HepG2 (cell line): Measurements from ENCODE around the gene SLC17A8. TPM values are rescaled to one million over a fixed set of nuclear protein-coding genes. Genes with fewer than 3 reads are reported as not detected.

Experiments
- ATAC-seq: fragments of 200-7000 bp; cut with Tn5 transposase; 3 replicates; pipeline ENCODE4 v1.9.1; 2020; ENCODE audit warnings: mild to moderate bottlenecking, moderate library complexity
- BruUV-seq: library from RNA; stranded (reverse); fragments of 400-500 nt; replicated peaks from 2 replicates; lab custom pipeline; 2021; lab: Mats Ljungman, UMichigan
- CTCF ChIA-PET: fragments of 300-600 bp; formaldehyde crosslinking; extraction: SDS; loops from one replicate; lab custom pipeline; 2021; ENCODE audit warnings: low total read pairs, inconsistent platforms, low intra/inter-chr PET ratio; lab: Yijun Ruan, JAX
- POLR2A ChIA-PET: fragments of 350-600 bp; sonication (Branson Sonifier 250); formaldehyde crosslinking; loops from one replicate; lab custom pipeline; 2020; ENCODE audit warnings: antibody characterized with exemption, inconsistent platforms; lab: Yijun Ruan, JAX
- DNase-seq: peaks from one replicate; pipeline ENCODE4 v3.0.0-alpha.2; 2015; ENCODE audit warnings: low spot score
- FAIRE-seq: peaks from 3 replicates; lab custom pipeline; 2011; peaks lifted over from hg19 to GRCh38; lab: Jason Lieb, UNC
- H2AFZ ChIP-seq: one replicate; pipeline ENCODE4 v1.6.1; 2011; ENCODE audit warnings: low read length, inconsistent platforms
- H3K27ac ChIP-seq: fragments of 300-600 bp; 3 replicates; pipeline ENCODE4 v1.8.0; 2011; ENCODE audit warnings: mixed run types, mild to moderate bottlenecking, mixed read lengths, low read length, inconsistent platforms; ENCODE audit not compliant: insufficient read depth; ENCODE audit errors: extremely low read length
- H3K27me3 ChIP-seq, 2 experiments: fragments of 200-600 bp in 1 of 2; 2 replicates in 1 of 2; 3 replicates in 1 of 2; pipeline versions ENCODE4 v1.6.0 to v1.8.0; 2011; ENCODE audit warnings: low read length in 2 of 2, mild to moderate bottlenecking in 2 of 2, moderate library complexity in 2 of 2, inconsistent platforms in 1 of 2; ENCODE audit not compliant: insufficient read depth in 2 of 2, control insufficient read depth in 1 of 2
- H3K36me3 ChIP-seq, 2 experiments: fragments of 200-600 bp in 1 of 2; replicated peaks in 1 of 2; 2 replicates in 1 of 2; 3 replicates in 1 of 2; pipeline versions ENCODE4 v1.5.1 to v1.8.0; 2011; ENCODE audit warnings: low read length in 2 of 2, inconsistent platforms in 1 of 2; ENCODE audit not compliant: insufficient read depth in 2 of 2, control insufficient read depth in 1 of 2
- H3K4me1 ChIP-seq: 2 replicates; pipeline ENCODE4 v1.5.1; 2012; ENCODE audit warnings: low read length, inconsistent platforms; ENCODE audit not compliant: insufficient read depth
- H3K4me2 ChIP-seq: 2 replicates; pipeline ENCODE4 v1.6.0; 2011; ENCODE audit warnings: low read depth, low read length, inconsistent platforms
- H3K4me3 ChIP-seq, 3 experiments: fragments of 200-600 bp in 1 of 3; sonication (generic), shearing (Covaris generic) in 1 of 3; replicated peaks in 1 of 3; 2 replicates each; pipeline ENCODE4 v1.5.1; 2011 to 2016; ENCODE audit warnings: low read length in 3 of 3, inconsistent platforms in 2 of 3, low read depth in 2 of 3, mild to moderate bottlenecking in 2 of 3, control low read depth in 1 of 3, mixed read lengths in 1 of 3; ENCODE audit not compliant: insufficient read depth in 1 of 3
- H3K79me2 ChIP-seq: one replicate; pipeline ENCODE4 v1.6.1; 2011; ENCODE audit warnings: low read length, inconsistent platforms; ENCODE audit not compliant: insufficient read depth
- H3K9ac ChIP-seq: 2 replicates; pipeline ENCODE4 v1.6.0; 2011; ENCODE audit warnings: mild to moderate bottlenecking, low read depth, low read length, inconsistent platforms; ENCODE audit not compliant: insufficient read depth
- H3K9me3 ChIP-seq: 2 replicates; pipeline ENCODE4 v1.5.1; 2012; ENCODE audit warnings: mild to moderate bottlenecking, low read length
- H4K20me1 ChIP-seq: 2 replicates; pipeline ENCODE4 v1.6.0; 2011; ENCODE audit warnings: inconsistent platforms, mild to moderate bottlenecking, low read length, moderate library complexity; ENCODE audit not compliant: insufficient read depth
- BRF2 ChIP-seq: sonication (generic); formaldehyde crosslinking; IDR thresholded peaks from 2 replicates; pipeline ENCODE4 v1.8.1; 2022; ENCODE audit warnings: mild to moderate bottlenecking, missing genetic modification reagents
- RERE ChIP-seq: IDR thresholded peaks from 2 replicates; pipeline ENCODE4 v1.6.1; 2016; ENCODE audit warnings: low read depth, missing genetic modification reagents, missing compliant biosample characterization
- STAT6 ChIP-seq: sonication (generic); formaldehyde crosslinking; IDR thresholded peaks from 2 replicates; pipeline ENCODE4 v1.4.0; 2020; ENCODE audit warnings: missing genetic modification reagents, mild to moderate bottlenecking, borderline replicate concordance
- TFDP2 ChIP-seq: sonication (generic); formaldehyde crosslinking; IDR thresholded peaks from 2 replicates; pipeline ENCODE4 v1.4.0; 2020; ENCODE audit warnings: missing genetic modification reagents
- ZFP36L2 ChIP-seq: sonication (generic); formaldehyde crosslinking; IDR thresholded peaks from 2 replicates; pipeline ENCODE4 v1.4.0; 2020; ENCODE audit warnings: missing genetic modification reagents
- ZNF3 ChIP-seq: IDR thresholded peaks from 2 replicates; pipeline ENCODE4 v1.7.0; 2017; ENCODE audit warnings: inconsistent platforms
- ZNF598 ChIP-seq: sonication (generic); formaldehyde crosslinking; IDR thresholded peaks from 2 replicates; pipeline ENCODE4 v1.5.1; 2020; ENCODE audit warnings: mild to moderate bottlenecking, missing genetic modification reagents, borderline replicate concordance
- ZNF747 ChIP-seq: sonication (generic); formaldehyde crosslinking; IDR thresholded peaks from 2 replicates; pipeline ENCODE4 v1.8.1; 2023; ENCODE audit warnings: missing genetic modification reagents, mild to moderate bottlenecking, borderline replicate concordance
- ZNF816 ChIP-seq: sonication (generic); formaldehyde crosslinking; IDR thresholded peaks from 2 replicates; pipeline ENCODE4 v1.8.0; 2022; ENCODE audit warnings: missing genetic modification reagents, mild to moderate bottlenecking, borderline replicate concordance
- ZNF850 ChIP-seq: sonication (generic); formaldehyde crosslinking; conservative IDR thresholded peaks from 2 replicates; pipeline ENCODE4 v1.9.0; 2021; ENCODE audit warnings: mild to moderate bottlenecking, missing genetic modification reagents
- ZNF878 ChIP-seq: sonication (generic); formaldehyde crosslinking; IDR thresholded peaks from 2 replicates; pipeline ENCODE4 v1.8.1; 2023; ENCODE audit warnings: mild to moderate bottlenecking, missing genetic modification reagents, moderate library complexity
- ZSCAN21 ChIP-seq: sonication (generic); formaldehyde crosslinking; IDR thresholded peaks from 2 replicates; pipeline ENCODE4 v1.8.0; 2022; ENCODE audit warnings: mild to moderate bottlenecking, missing genetic modification reagents, moderate library complexity, borderline replicate concordance
- ZZZ3 ChIP-seq: sonication (generic); formaldehyde crosslinking; IDR thresholded peaks from 2 replicates; pipeline ENCODE4 v1.4.0; 2020; ENCODE audit warnings: missing genetic modification reagents, mild to moderate bottlenecking, borderline replicate concordance
- WGBS: methylation state at CpG from one replicate; pipeline ENCODE4 v1.1.6; 2017; ENCODE audit warnings: low lambda C conversion rate; 5-methylcytosine and 5-hydroxymethylcytosine counted together
- in situ Hi-C: cut with HindIII; loops from 2 replicates; pipeline ENCODE4 v1.10.0; 2017; ENCODE audit warnings: low pct_unique_long_range_greater_than_20kb; ENCODE audit not compliant: extremely low pct_ligation_motif_present
- intact Hi-C: fragments of 100-400 bp; cut with micrococcal nuclease; formaldehyde crosslinking; loops from one replicate; pipeline ENCODE4 v1.10.0; 2022; ENCODE audit not compliant: unreplicated experiment
- polyA plus RNA-seq, 8 experiments: library from polyadenylated mRNA; depleted of rRNA in 3 of 8; stranded (reverse) in 7 of 8; unstranded in 1 of 8; fragments of >200 nt; fragmentation: Illumina TruSeq in 4 of 8; extraction: Trizol in 4 of 8; gene quantifications; 2 replicates each; pipeline versions ENCODE4 v1.2.1 to v1.2.3, GENCODE V29; 2011 to 2016; ENCODE audit warnings: low read depth in 4 of 8, missing spikeins in 1 of 8, mixed read lengths in 1 of 8; ENCODE audit not compliant: insufficient read depth in 1 of 8
- total RNA-seq, 5 experiments: library from RNA; depleted of rRNA; stranded (reverse); fragments of >200 nt; fragmentation: Illumina TruSeq; extraction: Trizol; gene quantifications; 2 replicates each; pipeline ENCODE4 v1.2.3, GENCODE V29; 2016; ENCODE audit warnings: low read depth in 1 of 5

The SLC17A8 gene
- total and polyA plus RNA-seq, 2 of the 13 experiments (the other 11 are each of a cell fraction or from before 2014, with no cell fraction given), result 0.07 to 0.15 TPM

GRCh38 chr12:100381379-100381778, 24.5 kb downstream of the SLC17A8 start:
- Histone ChIP-seq H3K79me2 (no peaks in the 10 kb centered on the region), H3K4me1 (peaks cover 33% of the 10 kb centered on the region), H2AFZ (no peak overlapping the region), H3K9ac (no peak overlapping the region), H3K4me3 (no peak overlapping the region), H3K9me3 (no peaks in the 10 kb centered on the region), H3K27ac (no peak overlapping the region), H3K4me2 (no peak overlapping the region), H3K27me3 (0 out of 5 replicates have a peak, but pooled peaks cover 0 to 1% of the 10 kb centered on the region in 2 experiments), H3K36me3 (no peaks in the 10 kb centered on the region), H4K20me1 (no peaks in the 10 kb centered on the region)
- 40% methylated on average over 2 of the region's 2 CpGs for WGBS
- intact Hi-C loops (no loop called here), in situ Hi-C loops (no loop called here)
- CTCF ChIA-PET, result no interaction called here
- no peak for FAIRE-seq
- no peak for ATAC-seq
- POLR2A ChIA-PET, result no interaction called here
- BruUV-seq, result no TSS peak
- TF ChIP-seq STAT6 (CRISPR knock-in tag) (no peak), TFDP2 (CRISPR knock-in tag) (no peak), ZNF747 (CRISPR knock-in tag) (no peak), ZFP36L2 (CRISPR knock-in tag) (no peak), ZNF878 (CRISPR knock-in tag) (no peak), ZNF3 (CRISPR knock-in tag) (no peak), ZNF850 (no peak), RERE (CRISPR knock-in tag) (no peak), ZSCAN21 (CRISPR knock-in tag) (no peak), ZZZ3 (no peak), BRF2 (CRISPR knock-in tag) (no peak), ZNF598 (CRISPR knock-in tag) (no peak), ZNF816 (no peak)
- DNase-seq, result no peak
